Measurements from ENCODE around the gene CSF2RB.

Gene CSF2RB

DNA sequence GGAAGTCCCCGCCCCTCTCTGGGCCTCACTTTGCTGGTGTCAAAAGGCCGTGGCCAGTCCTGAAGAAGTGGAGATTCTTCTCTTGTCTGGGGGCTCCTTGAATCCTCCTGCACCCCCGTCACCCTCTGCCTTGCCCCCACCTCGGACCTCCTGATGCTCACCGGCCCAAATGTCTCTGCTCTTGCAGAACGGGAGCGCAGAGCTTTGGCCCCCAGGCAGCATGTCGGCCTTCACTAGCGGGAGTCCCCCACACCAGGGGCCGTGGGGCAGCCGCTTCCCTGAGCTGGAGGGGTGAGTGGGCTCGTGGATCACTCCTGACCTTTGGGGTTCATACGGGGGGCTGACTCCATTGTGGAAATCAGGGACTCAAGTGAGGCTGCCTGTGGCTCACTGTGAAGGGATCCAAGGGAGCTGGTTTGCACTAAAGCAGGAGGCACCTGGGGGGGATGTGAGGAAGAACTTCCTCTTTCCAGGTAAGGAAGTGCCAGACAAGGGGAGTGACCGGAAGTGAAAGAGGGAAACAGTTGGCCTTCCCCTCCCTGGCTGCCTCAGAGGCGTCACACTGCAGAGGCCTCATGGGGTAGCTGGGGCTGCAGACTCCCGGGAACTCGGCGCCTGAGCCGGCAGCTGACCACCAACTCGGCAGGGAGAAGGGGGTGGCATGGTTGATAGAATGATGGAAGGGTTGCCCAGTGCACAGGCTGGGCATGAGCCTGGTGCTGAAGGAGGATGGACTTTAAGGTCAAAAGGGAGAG is 23.1 kb downstream of the CSF2RB start:
- peak; percentile 28 for DNase-seq (ENCODE audit: low spot score)

GRCh38 chr22:36937319-36938027 is 24.0 kb downstream of the CSF2RB start:
- no peak for DNase-seq (ENCODE audit: low spot score)

GRCh38 chr22:36938028-36938425 is 24.6 kb downstream of the CSF2RB start:
- peak; percentile 17 for DNase-seq (ENCODE audit: low spot score)

DNA sequence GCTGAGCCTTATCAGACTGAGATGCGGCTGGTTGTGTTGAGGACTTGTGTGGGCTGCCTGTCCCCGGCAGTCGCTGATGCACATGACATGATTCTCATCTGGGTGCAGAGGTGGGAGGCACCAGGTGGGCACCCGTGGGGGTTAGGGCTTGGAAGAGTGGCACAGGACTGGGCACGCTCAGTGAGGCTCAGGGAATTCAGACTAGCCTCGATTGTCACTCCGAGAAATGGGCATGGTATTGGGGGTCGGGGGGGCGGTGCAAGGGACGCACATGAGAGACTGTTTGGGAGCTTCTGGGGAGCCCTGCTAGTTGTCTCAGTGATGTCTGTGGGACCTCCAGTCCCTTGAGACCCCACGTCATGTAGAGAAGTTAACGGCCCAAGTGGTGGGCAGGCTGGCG is 25.5 kb downstream of the CSF2RB start:
- no peak for DNase-seq (ENCODE audit: low spot score)

DNA sequence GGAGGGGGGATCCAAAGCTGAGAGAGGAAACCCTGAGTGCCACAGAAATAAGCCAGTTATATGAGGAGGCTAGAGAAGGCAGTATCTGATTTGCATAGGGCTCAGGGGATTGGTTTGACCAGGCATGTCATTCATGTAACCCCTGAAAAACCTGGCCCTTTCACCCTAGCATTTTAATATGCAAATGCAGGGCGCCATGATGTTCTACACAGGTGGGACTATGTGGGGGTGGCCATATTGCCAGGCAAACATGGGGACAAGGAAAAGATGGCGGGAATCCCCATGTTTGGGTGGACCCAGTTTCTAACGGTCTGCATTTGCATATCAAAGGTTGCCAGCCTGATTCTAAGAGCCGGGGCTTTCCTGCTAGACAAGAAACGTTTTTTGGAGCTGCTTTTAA is 27.2 kb downstream of the CSF2RB start:
- DNase-seq (ENCODE audit: low spot score) = no peak

- DNase-seq (ENCODE audit: low spot score) = peak; percentile 9
These were observed 29.1 kb downstream of the CSF2RB start for GRCh38 chr22:36942556-36942955.

DNA sequence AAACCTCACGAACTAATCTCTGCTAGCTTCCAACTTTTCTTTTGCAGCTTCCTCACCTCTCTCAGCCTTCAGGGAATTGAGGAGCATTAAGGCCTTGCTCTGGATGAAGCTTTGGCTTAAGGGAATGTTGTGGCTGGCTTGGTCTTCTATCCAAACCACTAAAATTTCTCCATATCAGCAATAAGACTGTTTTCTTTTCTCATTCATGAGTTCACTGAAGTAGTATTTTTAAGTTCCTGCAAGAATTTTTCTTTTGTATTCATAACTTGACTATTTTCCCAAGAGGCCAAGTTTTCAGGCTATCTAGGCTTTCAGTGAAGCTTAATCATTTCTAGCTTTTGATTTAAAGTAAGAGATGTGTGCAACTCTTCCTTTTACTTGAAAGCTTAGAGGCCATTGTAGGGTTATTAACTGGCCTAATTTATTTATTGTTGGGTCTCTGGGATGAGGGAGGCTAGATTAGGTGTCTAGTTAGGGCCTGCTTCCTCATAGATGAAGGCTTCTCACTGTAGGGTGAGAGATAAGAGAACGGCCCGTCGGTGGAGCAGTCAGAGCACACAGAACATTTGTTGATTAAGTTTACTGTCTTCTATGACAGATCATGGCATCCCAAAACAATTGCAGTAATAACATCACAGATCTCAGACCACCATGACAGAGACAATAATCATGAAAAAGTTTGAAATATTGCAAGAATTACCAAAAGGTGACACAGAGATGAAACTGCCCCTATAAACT is 33.2 kb downstream of the CSF2RB start:
- DNase-seq (ENCODE audit: low spot score) = no peak

GRCh38 chr22:36948273-36949225 is 35.1 kb downstream of the CSF2RB start:
- no peak for DNase-seq (ENCODE audit: low spot score)

DNA sequence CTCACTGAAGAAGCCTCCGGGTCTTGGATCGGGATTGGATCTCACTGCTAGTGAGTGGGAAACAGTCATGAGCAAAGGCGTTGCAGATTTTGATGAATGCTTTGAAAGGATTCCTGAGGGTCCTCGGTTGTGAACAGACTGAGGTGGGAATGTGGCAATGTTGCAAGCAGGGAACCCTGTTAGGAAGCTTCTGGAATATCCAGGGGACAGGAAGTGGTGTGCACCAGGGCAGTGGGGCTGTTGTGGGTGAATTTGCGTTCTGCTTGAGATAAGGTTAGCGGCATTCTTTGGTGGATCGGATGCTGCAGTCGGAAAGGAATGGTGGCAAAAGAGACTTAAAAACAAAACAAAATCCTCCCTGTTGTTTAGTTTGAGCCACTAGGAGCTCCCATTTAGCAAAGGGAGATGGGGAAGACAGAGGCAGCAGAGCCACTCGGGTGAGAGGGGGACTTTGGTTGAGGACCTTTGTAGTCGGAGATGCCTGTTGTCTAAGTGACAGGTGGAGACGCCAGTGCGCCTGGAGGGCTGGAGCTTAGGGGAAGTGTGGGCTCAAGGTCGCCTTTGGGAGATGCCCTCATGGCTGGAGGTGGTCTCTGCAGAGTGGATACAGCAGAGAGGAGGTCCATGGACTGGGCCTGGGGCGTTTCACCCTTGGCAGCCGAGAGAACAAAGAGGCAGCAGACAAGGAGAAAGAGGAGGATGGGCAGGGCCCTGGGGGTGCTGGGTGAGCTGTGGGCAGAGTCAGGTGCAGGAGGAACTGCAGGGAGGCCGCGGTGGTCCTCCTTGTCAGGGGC is 37.6 kb downstream of the CSF2RB start:
- no peak for DNase-seq (ENCODE audit: low spot score)

DNA sequence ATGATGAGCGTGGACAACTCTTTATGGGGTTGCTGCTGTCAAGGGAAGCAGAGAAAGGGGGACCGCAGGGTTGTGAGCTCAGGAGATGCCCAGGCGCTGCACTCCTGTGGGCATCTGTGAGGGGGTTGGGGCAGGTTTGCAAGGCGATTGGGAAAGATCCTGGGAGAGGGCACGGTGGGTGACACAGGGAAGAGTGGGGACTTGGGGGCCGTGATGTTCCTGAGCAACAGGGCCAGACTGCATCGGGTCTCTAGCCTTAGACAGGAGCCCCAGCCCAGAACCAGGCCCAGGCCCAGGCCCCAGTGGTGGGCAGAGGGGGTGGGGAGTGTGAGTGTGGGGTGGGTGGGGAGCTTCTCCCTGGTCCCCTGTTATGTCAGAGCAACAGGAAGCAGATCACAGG is 38.3 kb downstream of the CSF2RB start:
- DNase-seq (ENCODE audit: low spot score) = no peak

GRCh38 chr22:36953239-36954080 is 40.0 kb downstream of the CSF2RB start:
- DNase-seq (ENCODE audit: low spot score) = no peak

- DNase-seq (ENCODE audit: low spot score) = no peak
These were observed 41.0 kb downstream of the CSF2RB start for GRCh38 chr22:36954251-36955014.

DNA sequence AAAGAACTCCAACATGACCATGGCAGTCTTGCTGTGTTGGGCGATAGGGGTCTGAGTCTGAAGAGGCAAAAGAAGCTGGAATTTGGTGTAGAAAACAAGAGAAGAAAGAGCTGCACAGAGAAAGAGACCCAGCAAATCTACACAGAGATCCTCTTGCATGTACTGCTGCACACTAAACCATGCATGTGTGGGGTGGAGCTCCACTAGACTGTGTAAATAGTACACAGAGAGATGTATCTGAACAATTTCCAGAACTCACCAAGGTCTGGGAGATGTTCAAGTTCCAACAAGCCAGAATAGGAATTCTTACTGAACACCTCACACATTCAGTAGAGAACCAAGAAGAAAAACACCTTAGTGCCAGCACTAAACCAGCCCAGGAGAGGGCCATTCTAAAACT is 42.3 kb downstream of the CSF2RB start:
- no peak for DNase-seq (ENCODE audit: low spot score)

DNA sequence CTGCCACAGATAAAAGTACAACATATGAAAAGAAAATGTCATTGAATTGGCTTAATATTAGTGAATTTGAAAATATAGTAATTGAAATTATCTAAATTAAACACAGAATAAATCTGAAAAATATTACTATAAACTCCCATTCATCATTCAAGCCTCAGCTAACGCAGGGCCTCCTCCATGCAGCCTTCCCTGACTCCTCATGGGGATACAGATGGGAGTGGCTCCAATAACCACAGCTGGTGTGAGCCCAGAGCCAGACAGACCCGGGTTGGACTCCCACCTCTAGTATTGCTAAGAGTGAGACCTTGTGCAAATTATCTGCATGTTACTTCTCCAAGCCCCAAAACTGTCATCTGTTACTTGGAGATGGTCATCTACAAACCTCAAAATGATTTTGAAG is 44.9 kb downstream of the CSF2RB start:
- DNase-seq (ENCODE audit: low spot score) = no peak

DNA sequence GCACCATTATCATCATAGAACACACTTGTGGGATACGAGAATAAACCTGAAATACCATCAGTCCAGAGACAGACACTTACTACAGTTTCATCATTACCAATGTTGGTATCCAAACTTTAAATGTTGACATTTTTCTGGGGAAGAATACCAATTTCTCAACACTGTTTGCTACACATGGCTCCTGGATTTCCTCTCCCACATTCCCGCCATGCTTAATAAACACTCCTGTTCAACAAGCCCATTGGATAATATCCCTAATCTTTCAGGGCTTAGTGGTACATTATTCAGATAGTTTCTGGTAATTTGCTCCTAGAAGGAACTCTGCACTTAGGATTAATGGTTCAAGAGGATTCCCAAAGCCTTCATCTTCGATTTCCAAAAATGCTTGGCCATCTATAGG is 48.2 kb downstream of the CSF2RB start:
- DNase-seq (ENCODE audit: low spot score) = no peak

- DNase-seq (ENCODE audit: low spot score) = no peak
These were observed 49.9 kb downstream of the CSF2RB start for GRCh38 chr22:36963302-36963701.

- no peak for DNase-seq (ENCODE audit: low spot score)
These were observed 50.7 kb downstream of the CSF2RB start for GRCh38 chr22:36964106-36964505.

DNA sequence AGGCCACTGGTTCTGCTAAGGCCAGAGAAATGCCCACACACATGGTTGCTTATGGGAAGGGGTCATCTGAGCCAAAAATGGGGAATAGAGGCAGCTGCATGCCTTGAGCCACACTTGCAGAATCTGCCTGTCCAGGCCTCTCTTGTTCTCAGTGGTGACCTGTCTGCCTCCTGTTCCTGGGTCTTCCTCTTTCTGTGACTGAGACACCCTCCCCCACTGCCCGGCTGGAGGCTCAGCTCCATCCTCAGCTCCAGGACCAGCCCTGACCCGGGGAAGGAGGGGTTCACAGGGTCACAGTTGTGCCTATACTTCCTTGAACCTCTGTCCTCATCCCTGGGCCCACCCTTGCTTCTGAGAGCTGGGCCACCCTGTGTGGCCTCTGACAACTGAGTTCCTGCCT is 52.3 kb downstream of the CSF2RB start:
- no peak for DNase-seq (ENCODE audit: low spot score)

DNA sequence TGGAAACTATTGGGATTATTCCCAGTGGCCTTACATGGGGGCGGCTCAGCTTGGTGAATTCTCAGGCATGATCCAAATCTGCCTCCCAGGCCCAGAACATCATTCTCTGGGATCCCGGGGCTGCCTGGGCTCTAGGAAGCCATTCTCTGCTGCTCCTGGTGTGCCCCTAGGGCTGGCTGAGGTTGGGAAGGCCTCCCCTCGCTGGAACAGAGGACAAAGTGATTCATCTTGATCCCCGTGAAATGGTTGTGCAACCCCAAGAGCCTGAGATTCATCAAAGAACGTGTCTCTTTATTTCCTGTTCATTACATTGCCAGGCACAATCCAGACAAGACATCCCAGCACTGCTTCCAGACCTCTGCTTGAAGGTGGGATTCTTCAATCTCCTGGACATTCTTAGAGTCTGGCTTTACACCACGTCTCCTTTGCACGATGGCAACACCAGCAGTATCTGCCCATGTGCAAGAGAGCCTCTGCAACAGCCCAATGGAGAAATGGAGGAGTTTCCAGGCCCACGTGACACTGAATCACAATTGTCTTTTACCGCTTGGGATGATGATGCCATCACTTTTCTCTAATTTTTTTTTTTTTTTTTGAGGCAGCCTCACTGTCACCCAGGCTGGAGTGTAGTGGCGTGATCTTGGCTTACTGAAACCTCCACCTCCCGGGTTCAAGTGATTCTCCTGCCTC is 53.6 kb downstream of the CSF2RB start:
- no peak for DNase-seq (ENCODE audit: low spot score)

All from D341Med (cell line).